WTC11 (cell line): Measurements from ENCODE around the gene CLTA. TPM values are rescaled to one million over a fixed set of nuclear protein-coding genes. Genes with fewer than 3 reads are reported as not detected.

Experiments used
- ATAC-seq: fragments of 200-7000 bp; cut with Tn5 transposase; 2 replicates; pipeline ENCODE4 v1.10.0; 2021; ENCODE audit warnings: mild to moderate bottlenecking, moderate library complexity
- CTCF ChIA-PET: fragments of 300-600 bp; sonication (Branson Sonifier 250); formaldehyde crosslinking; loops from one replicate; lab custom pipeline; 2021; ENCODE audit warnings: antibody characterized with exemption; lab: Charles Lee
- POLR2A ChIA-PET: fragments of 350-600 bp; sonication (Branson Sonifier 250); formaldehyde crosslinking; loops from one replicate; lab custom pipeline; 2021; ENCODE audit warnings: antibody characterized with exemption; lab: Charles Lee
- DNase-seq: peaks from one replicate; pipeline ENCODE4 v3.0.0; 2021; ENCODE audit warnings: low spot score
- H3K27ac Mint-ChIP-seq: 2 replicates; pipeline ENCODE4 v1.8.0; 2021; ENCODE audit warnings: mixed read lengths
- H3K27me3 Mint-ChIP-seq: 2 replicates; pipeline ENCODE4 v1.8.0; 2021; ENCODE audit warnings: low read depth, mild to moderate bottlenecking, moderate library complexity, mixed read lengths
- H3K36me3 Mint-ChIP-seq: 2 replicates; pipeline ENCODE4 v1.8.0; 2021; ENCODE audit warnings: mixed read lengths
- H3K4me1 Mint-ChIP-seq: 2 replicates; pipeline ENCODE4 v1.8.0; 2022; ENCODE audit warnings: mixed read lengths
- H3K4me3 Mint-ChIP-seq: 2 replicates; pipeline ENCODE4 v1.8.0; 2021; ENCODE audit warnings: mild to moderate bottlenecking, moderate library complexity, mixed read lengths
- H3K9me3 Mint-ChIP-seq: 2 replicates; pipeline ENCODE4 v1.8.0; 2021; ENCODE audit warnings: mixed read lengths
- FOXJ3 ChIP-seq: sonication (generic); formaldehyde crosslinking; IDR thresholded peaks from 2 replicates; pipeline ENCODE4 v1.9.0; 2021; ENCODE audit warnings: missing genetic modification reagents, mild to moderate bottlenecking, borderline replicate concordance
- GABPB1 ChIP-seq: sonication (generic); formaldehyde crosslinking; IDR thresholded peaks from 2 replicates; pipeline ENCODE4 v1.8.1; 2023; ENCODE audit warnings: mild to moderate bottlenecking, missing genetic modification reagents
- GTF2I ChIP-seq: fragments of 250-450 bp; sonication (Bioruptor Pico); conservative IDR thresholded peaks from 2 replicates; pipeline ENCODE4 v1.4.0; 2021; ENCODE audit warnings: mild to moderate bottlenecking
- HMGA2 ChIP-seq: fragments of 250-450 bp; sonication (Bioruptor Pico); IDR thresholded peaks from 2 replicates; pipeline ENCODE4 v1.4.0; 2021; ENCODE audit warnings: mild to moderate bottlenecking, moderate library complexity
- JUN ChIP-seq: sonication (generic); formaldehyde crosslinking; IDR thresholded peaks from 2 replicates; pipeline ENCODE4 v1.8.0; 2023; ENCODE audit warnings: mild to moderate bottlenecking, missing genetic modification reagents
- KAT7 ChIP-seq: sonication (generic); formaldehyde crosslinking; IDR thresholded peaks from 2 replicates; pipeline ENCODE4 v1.8.1; 2023; ENCODE audit warnings: missing genetic modification reagents, mild to moderate bottlenecking, borderline replicate concordance
- NFYB ChIP-seq: sonication (generic); formaldehyde crosslinking; conservative IDR thresholded peaks from 2 replicates; pipeline ENCODE4 v1.8.0; 2022; ENCODE audit warnings: low read depth, missing genetic modification reagents
- SOX15 ChIP-seq: fragments of 250-450 bp; sonication (Bioruptor Pico); IDR thresholded peaks from 2 replicates; pipeline ENCODE4 v1.9.0; 2021; ENCODE audit warnings: mild to moderate bottlenecking
- ZNF121 ChIP-seq: sonication (generic); formaldehyde crosslinking; IDR thresholded peaks from 2 replicates; pipeline ENCODE4 v1.8.0; 2023; ENCODE audit warnings: missing genetic modification reagents
- ZNF219 ChIP-seq: sonication (generic); formaldehyde crosslinking; IDR thresholded peaks from 2 replicates; pipeline ENCODE4 v1.8.0; 2023; ENCODE audit warnings: missing genetic modification reagents, mild to moderate bottlenecking, borderline replicate concordance
- ZNF232 ChIP-seq: sonication (generic); formaldehyde crosslinking; IDR thresholded peaks from 2 replicates; pipeline ENCODE4 v1.8.0; 2022; ENCODE audit warnings: mild to moderate bottlenecking, missing genetic modification reagents
- ZNF281 ChIP-seq: sonication (generic); formaldehyde crosslinking; IDR thresholded peaks from 2 replicates; pipeline ENCODE4 v1.8.0; 2023; ENCODE audit warnings: mild to moderate bottlenecking, missing genetic modification reagents
- total RNA-seq: library from RNA; stranded (reverse); gene quantifications from 3 replicates; pipeline ENCODE4 v1.2.3, GENCODE V29; 2021
- TF ChIP-seq, protein P1 (sequence below): sonication (generic); formaldehyde crosslinking; IDR thresholded peaks from 2 replicates; pipeline ENCODE4 v1.8.1; 2022; ENCODE audit warnings: low read depth, missing genetic modification reagents, borderline replicate concordance
- TF ChIP-seq, protein P2 (sequence below): sonication (generic); formaldehyde crosslinking; IDR thresholded peaks from 2 replicates; pipeline ENCODE4 v1.8.1; 2022; ENCODE audit warnings: mild to moderate bottlenecking, moderate library complexity, missing genetic modification reagents

Gene CLTA
- total RNA-seq, 1 experiment from 2014 or later, result 213 TPM

DNA sequence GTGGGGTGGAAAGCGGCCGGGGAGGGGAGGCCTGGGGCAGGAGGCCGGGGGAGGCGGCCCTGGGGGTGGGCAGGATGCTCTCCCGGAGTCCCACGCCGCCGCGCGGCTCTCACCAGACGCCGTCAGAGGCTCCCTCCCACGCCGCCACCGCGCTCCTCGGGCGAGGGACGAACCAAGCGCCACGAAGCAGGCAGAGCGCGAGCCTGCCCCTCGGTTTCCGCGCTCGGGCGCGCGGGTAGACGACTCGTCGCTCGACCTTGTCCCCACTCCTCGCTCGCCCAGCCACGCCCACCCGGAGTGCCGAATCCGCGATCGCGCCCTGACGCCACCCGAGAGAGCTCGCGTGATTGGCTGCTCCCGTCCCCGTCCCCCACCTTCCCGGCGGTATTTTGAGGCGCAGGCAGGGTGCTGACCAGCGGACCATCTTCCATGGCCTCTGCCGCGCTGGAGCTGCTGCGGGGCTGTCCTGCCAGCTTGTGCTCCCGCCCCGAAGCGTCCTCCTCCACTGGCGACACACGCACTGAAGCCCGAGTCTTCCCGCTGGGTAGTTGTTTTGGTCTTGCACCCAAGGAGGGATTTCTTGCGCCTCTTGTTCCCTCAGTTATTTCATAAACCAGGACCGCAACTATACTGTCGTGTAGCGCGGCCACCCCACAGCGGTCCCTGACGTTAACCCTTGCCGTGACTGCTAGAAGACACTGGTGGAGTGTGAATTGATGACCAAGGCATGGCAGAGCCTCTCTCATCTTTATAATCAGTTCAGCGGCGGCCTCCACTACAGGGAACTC, 67.7 kb downstream of the CLTA start, which contains the start of gene GNE (continued):
- TF ChIP-seq, protein P1, sequence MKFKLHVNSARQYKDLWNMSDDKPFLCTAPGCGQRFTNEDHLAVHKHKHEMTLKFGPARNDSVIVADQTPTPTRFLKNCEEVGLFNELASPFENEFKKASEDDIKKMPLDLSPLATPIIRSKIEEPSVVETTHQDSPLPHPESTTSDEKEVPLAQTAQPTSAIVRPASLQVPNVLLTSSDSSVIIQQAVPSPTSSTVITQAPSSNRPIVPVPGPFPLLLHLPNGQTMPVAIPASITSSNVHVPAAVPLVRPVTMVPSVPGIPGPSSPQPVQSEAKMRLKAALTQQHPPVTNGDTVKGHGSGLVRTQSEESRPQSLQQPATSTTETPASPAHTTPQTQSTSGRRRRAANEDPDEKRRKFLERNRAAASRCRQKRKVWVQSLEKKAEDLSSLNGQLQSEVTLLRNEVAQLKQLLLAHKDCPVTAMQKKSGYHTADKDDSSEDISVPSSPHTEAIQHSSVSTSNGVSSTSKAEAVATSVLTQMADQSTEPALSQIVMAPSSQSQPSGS (CRISPR knock-in tag), result no peak
- TF ChIP-seq KAT7 (CRISPR knock-in tag) (no peak), ZNF219 (CRISPR knock-in tag) (no peak), HMGA2 (CRISPR knock-in tag) (0 out of 2 replicates have a peak, but pooled peaks have one; percentile 8), GABPB1 (CRISPR knock-in tag) (peak; percentile 58), ZNF281 (CRISPR knock-in tag) (no peak)
- TF ChIP-seq, protein P2, sequence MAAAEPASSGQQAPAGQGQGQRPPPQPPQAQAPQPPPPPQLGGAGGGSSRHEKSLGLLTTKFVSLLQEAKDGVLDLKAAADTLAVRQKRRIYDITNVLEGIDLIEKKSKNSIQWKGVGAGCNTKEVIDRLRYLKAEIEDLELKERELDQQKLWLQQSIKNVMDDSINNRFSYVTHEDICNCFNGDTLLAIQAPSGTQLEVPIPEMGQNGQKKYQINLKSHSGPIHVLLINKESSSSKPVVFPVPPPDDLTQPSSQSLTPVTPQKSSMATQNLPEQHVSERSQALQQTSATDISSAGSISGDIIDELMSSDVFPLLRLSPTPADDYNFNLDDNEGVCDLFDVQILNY (CRISPR knock-in tag), result peak; percentile 66; the same call in 1 of the 2 replicates

DNA sequence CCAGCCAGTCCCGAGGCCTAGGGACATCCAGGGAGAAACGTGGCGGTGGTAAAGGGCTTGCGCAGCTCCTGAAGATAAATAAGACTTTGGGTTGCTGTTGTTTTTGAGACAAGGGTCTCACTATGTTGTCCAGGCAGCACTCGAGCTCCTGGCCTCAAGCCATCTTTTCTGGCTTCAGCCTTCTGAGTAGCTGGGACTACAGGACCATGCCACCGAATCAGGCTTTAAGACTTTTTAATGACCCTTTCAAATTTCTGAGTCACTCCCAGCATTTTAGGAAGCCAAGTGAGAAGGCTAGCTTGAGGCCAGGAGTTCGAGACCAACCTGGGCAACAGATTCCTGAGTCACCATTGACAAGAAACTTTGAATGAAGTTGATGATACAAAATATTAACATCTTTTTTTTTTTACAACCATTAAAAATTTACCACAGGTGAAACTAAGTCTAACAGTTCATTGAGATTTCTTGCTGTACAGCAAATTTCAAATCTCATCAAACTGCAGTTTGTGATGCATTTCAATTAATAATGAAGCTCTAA, 68.3 kb downstream of the CLTA start:
- Mint-ChIP-seq H3K27me3 (no peaks in the 10 kb centered on the region), H3K36me3 (no peaks in the 10 kb centered on the region), H3K27ac (peak overlapping the region; percentile 25; the same call in 1 of the 2 replicates), H3K4me1 (no peaks in the 10 kb centered on the region), H3K4me3 (peak overlapping the region; percentile 88)
- ATAC-seq (no peak), DNase-seq (no peak)
- POLR2A ChIA-PET, result no interaction called here
- TF ChIP-seq SOX15 (CRISPR knock-in tag) (no peak), GTF2I (CRISPR knock-in tag) (no peak), NFYB (CRISPR knock-in tag) (no peak), FOXJ3 (CRISPR knock-in tag) (no peak), JUN (no peak), ZNF232 (CRISPR knock-in tag) (no peak), ZNF121 (CRISPR knock-in tag) (peak; percentile 83)
- TF ChIP-seq, protein P2 (CRISPR knock-in tag), result no peak
- TF ChIP-seq, all 79 proteins: peak for 1
- CTCF ChIA-PET, result interaction anchor here (0.9 to 2.6 kb wide), 3 partner anchors 24 to 69 kb away, joined by 3 to 10 read pairs (median 3); no protein-coding TSS in a partner anchor
- peaks cover 8% of the 10 kb centered on the region; the same call in 1 of the 2 replicates for H3K9me3 Mint-ChIP-seq

Other genes starting within 250 kb of the CLTA start
- gene OR2S2, start 232.8 kb upstream of the CLTA start, total RNA-seq, result not detected in 3 replicates
- 9.9 to 11.2 TPM (median 10.3 TPM) in 3 replicates for gene RECK, start 154.0 kb upstream of the CLTA start, total RNA-seq
- gene GLIPR2, start 54.2 kb upstream of the CLTA start, total RNA-seq, result 3.7 to 6.3 TPM (median 5.3 TPM) in 3 replicates
- gene CCIN, start 21.5 kb upstream of the CLTA start, total RNA-seq, result 0.16 to 0.48 TPM (median 0.20 TPM) in 3 replicates
- gene GNE, start 67.5 kb downstream of the CLTA start, total RNA-seq, result 4.6 to 9.0 TPM (median 8.9 TPM) in 3 replicates
- 56.4 to 64.7 TPM (median 59.2 TPM) in 3 replicates for gene RNF38, start 209.3 kb downstream of the CLTA start, total RNA-seq